Sigmoid colon (tissue), 4 donors: ENCODE measurements around the gene ADRA2B.
"Not testable (repeated sequence)": the region's sequence is repeated elsewhere in the genome, so short reads cannot be mapped to it uniquely, and the experiment has no call there.

Source experiments
- POLR2A ChIP-seq, 2 donors: fragments of 450-650 bp; IDR thresholded peaks; one replicate each; pipeline ENCODE4 v1.6.1; 2016; ENCODE audit warnings: antibody characterized with exemption in 2 of 2, mild to moderate bottlenecking in 2 of 2, moderate library complexity in 2 of 2
- POLR2AphosphoS5 ChIP-seq, 4 donors: sonication (generic); formaldehyde crosslinking; IDR thresholded peaks; one replicate each; pipeline ENCODE4 v1.6.1; 2017; ENCODE audit warnings: antibody characterized with exemption in 4 of 4
- TF ChIP-seq, protein P1 (sequence below), 4 experiments: fragments of 450-650 bp in 3 of 4; fragments of 200-600 bp in 1 of 4; IDR thresholded peaks; one replicate each; pipeline ENCODE4 v1.5.1; 2016 to 2019; ENCODE audit warnings: antibody characterized with exemption in 4 of 4, mild to moderate bottlenecking in 3 of 4, moderate library complexity in 2 of 4

DNA sequence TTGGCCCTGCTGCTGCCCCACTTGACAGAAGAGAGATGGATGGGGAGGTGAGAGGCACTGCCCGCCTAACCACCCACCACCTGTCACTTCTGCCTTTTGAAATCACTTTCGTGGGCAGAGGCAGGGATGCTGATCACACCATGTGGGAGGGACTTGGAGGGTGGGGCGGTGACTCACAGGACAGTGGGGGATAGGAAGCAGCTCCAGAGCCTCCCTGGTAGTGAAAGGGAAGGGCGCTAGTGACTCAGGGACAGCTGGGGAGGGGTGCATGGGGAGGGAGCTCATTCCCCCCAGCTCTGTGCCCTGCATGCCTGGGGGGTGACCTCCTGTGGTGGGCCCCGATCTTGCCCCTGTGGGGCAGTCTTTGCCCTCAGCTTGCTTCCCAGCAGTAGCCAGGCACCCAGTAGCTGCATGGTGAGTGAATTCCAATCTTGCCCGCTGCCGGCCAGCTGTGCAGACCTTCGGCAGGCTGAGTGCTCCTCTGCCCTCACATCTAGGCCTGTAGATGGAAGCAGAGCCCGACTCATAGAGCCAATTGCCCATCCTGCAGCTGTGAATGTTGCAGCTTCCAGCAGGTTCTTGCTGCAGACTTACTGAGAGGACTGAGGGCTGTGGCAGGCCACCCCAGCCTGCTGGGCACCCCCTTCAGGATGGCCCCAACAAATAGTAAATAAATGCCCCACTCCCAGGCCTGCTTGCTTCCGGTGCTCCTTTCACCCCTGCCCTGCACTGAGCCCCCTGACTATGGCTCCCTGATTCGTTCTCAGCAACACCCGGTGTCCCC is 53.1 kb downstream of the ADRA2B start:
- TF ChIP-seq POLR2A, POLR2AphosphoS5 (IDR thresholded peaks at IDR 0.05): not testable (repeated sequence)
- TF ChIP-seq, protein P1, sequence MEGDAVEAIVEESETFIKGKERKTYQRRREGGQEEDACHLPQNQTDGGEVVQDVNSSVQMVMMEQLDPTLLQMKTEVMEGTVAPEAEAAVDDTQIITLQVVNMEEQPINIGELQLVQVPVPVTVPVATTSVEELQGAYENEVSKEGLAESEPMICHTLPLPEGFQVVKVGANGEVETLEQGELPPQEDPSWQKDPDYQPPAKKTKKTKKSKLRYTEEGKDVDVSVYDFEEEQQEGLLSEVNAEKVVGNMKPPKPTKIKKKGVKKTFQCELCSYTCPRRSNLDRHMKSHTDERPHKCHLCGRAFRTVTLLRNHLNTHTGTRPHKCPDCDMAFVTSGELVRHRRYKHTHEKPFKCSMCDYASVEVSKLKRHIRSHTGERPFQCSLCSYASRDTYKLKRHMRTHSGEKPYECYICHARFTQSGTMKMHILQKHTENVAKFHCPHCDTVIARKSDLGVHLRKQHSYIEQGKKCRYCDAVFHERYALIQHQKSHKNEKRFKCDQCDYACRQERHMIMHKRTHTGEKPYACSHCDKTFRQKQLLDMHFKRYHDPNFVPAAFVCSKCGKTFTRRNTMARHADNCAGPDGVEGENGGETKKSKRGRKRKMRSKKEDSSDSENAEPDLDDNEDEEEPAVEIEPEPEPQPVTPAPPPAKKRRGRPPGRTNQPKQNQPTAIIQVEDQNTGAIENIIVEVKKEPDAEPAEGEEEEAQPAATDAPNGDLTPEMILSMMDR (IDR thresholded peaks at IDR 0.05), result not testable (repeated sequence)
